Ovary (tissue), 3 donors: ENCODE results near the gene CSMD2.

Source experiments
- CTCF ChIP-seq, 3 donors: fragments of 450-650 bp in 2 of 3; fragments of 200-600 bp in 1 of 3; IDR thresholded peaks; one replicate each; pipeline versions ENCODE4 v1.5.1 to v1.8.0; 2016 to 2022; ENCODE audit warnings: antibody characterized with exemption in 3 of 3, mild to moderate bottlenecking in 1 of 3
- EP300 ChIP-seq: sonication (generic); formaldehyde crosslinking; IDR thresholded peaks from one replicate; pipeline ENCODE4 v1.6.1; 2017; ENCODE audit warnings: antibody characterized with exemption
- POLR2A ChIP-seq: fragments of 450-650 bp; IDR thresholded peaks from one replicate; pipeline ENCODE4 v1.6.1; 2017; ENCODE audit warnings: antibody characterized with exemption, mild to moderate bottlenecking, moderate library complexity
- donor health status: DM: no; HTN: no; CAD: no.

DNA sequence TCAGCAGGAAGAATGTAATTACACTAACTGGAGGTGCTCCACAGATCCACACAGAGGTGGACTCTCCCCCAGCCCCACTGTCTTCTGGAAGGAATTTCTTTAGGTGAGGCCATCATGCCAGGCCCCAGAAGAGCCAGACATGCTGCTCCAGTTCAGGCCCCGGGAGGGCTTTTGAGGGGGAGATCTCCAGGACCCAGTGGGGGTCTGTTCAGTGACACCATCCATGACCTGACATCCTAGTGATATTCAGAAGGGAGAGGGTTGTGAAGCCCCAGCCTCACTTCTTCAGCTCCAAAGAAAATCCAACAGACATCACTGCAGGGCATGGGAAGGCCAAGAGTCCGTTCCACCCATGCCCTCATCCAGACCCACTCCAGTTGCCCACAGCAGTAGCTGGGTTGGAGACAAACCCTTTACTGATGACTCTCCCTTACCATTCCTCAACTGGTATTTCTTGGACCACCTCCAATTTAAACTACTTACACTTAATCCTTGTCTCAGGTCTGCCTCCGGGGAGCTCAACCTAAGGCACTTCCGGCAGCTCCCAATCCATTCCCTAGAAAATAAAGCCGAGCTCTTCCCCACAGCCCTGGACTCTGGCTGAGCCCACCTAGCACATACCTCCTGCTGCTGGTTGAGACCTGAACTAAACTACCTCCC, 39.2 kb downstream of the CSMD2 start:
- TF ChIP-seq CTCF (IDR thresholded peaks at IDR 0.05) = no peak
- TF ChIP-seq POLR2A = no peak
- TF ChIP-seq EP300 = no peak
